SK-N-SH (cell line): Measurements from ENCODE around the gene ALDH5A1. TPM values are rescaled to one million over a fixed set of nuclear protein-coding genes. Genes with fewer than 3 reads are reported as not detected.

Experiments
- CTCF ChIA-PET: fragments of 300-600, 350-600 bp; formaldehyde crosslinking; extraction: SDS; loops from one replicate; lab custom pipeline; 2021; lab: Yijun Ruan, JAX
- POLR2A ChIA-PET: fragments of 350-600 bp; sonication (Branson Sonifier 250); formaldehyde crosslinking; extraction: SDS; loops from one replicate; lab custom pipeline; 2020; ENCODE audit warnings: antibody characterized with exemption, inconsistent platforms; lab: Yijun Ruan, JAX
- DNase-seq: peaks from one replicate; pipeline ENCODE4 v3.0.0; 2012
- H2AFZ ChIP-seq: fragments of 200-600 bp; sonication (generic); 2 replicates; pipeline ENCODE4 v1.8.1; 2016; ENCODE audit warnings: antibody characterized with exemption, mild to moderate bottlenecking, low read depth
- H3F3A ChIP-seq: fragments of 200-600 bp; sonication (generic); replicated peaks from 2 replicates; pipeline ENCODE3; 2016; ENCODE audit warnings: antibody characterized with exemption, mild to moderate bottlenecking; ENCODE audit not compliant: insufficient read depth
- H3K27ac ChIP-seq, 2 experiments: fragments of 200-500 bp in 1 of 2; fragments of 200-600 bp in 1 of 2; sonication (Bioruptor generic) in 1 of 2; sonication (generic), shearing (Covaris generic) in 1 of 2; 2 replicates each; pipeline versions ENCODE4 v1.5.1 to v1.6.1; 2014 to 2016; ENCODE audit warnings: low read depth in 2 of 2, inconsistent platforms in 1 of 2, low read length in 1 of 2, mild to moderate bottlenecking in 1 of 2, mixed read lengths in 1 of 2
- H3K27me3 ChIP-seq: fragments of 200-600 bp; sonication (generic), shearing (Covaris generic); 2 replicates; pipeline ENCODE4 v1.6.1; 2016; ENCODE audit warnings: mixed run types; ENCODE audit not compliant: insufficient read depth
- H3K36me3 ChIP-seq, 2 experiments: fragments of 200-500 bp in 1 of 2; fragments of 200-600 bp in 1 of 2; sonication (Bioruptor generic) in 1 of 2; sonication (generic) in 1 of 2; replicated peaks in 1 of 2; 2 replicates each; pipeline versions ENCODE3 to v1.5.1; 2014 to 2016; ENCODE audit warnings: low read length in 1 of 2, mild to moderate bottlenecking in 1 of 2; ENCODE audit not compliant: insufficient read depth in 2 of 2, control insufficient read depth in 1 of 2
- H3K4me1 ChIP-seq, 2 experiments: fragments of 200-500 bp in 1 of 2; fragments of 200-600 bp in 1 of 2; sonication (Bioruptor generic) in 1 of 2; sonication (generic), shearing (Covaris generic) in 1 of 2; 2 replicates each; pipeline versions ENCODE4 v1.5.1 to v1.6.1; 2014 to 2016; ENCODE audit warnings: low read depth in 1 of 2, low read length in 1 of 2, mixed run types in 1 of 2; ENCODE audit not compliant: insufficient read depth in 2 of 2, control insufficient read depth in 1 of 2
- H3K4me2 ChIP-seq: fragments of 200-600 bp; sonication (generic), shearing (Covaris generic); 2 replicates; pipeline ENCODE4 v1.6.1; 2017; ENCODE audit warnings: mixed run types
- H3K4me3 ChIP-seq, 2 experiments: fragments of 200-500 bp in 1 of 2; fragments of 200-600 bp in 1 of 2; sonication (Bioruptor generic) in 1 of 2; sonication (generic), shearing (Covaris generic) in 1 of 2; 2 replicates each; pipeline versions ENCODE4 v1.5.1 to v1.8.1; 2014 to 2016; ENCODE audit warnings: low read depth in 2 of 2, inconsistent platforms in 1 of 2, low read length in 1 of 2, mild to moderate bottlenecking in 1 of 2, mixed read lengths in 1 of 2, moderate library complexity in 1 of 2
- H3K79me2 ChIP-seq: fragments of 200-600 bp; sonication (generic); 2 replicates; pipeline ENCODE4 v1.8.1; 2017; ENCODE audit warnings: mild to moderate bottlenecking; ENCODE audit not compliant: insufficient read depth
- H3K9ac ChIP-seq: fragments of 200-600 bp; sonication (generic); 2 replicates; pipeline ENCODE4 v1.6.1; 2017; ENCODE audit warnings: mixed run types
- H3K9me2 ChIP-seq: fragments of 200-600 bp; sonication (generic); 2 replicates; pipeline ENCODE4 v1.6.1; 2017; ENCODE audit warnings: mixed run types
- H3K9me3 ChIP-seq: fragments of 200-600 bp; sonication (generic); 2 replicates; pipeline ENCODE4 v1.6.1; 2017; ENCODE audit warnings: mixed run types, mild to moderate bottlenecking, moderate library complexity
- H4K20me1 ChIP-seq: fragments of 200-600 bp; sonication (generic); 2 replicates; pipeline ENCODE4 v1.6.1; 2017; ENCODE audit warnings: mild to moderate bottlenecking, mixed run types; ENCODE audit not compliant: insufficient read depth
- CTCF ChIP-seq: fragments of 200-600 bp; sonication (generic); IDR thresholded peaks from 2 replicates; pipeline ENCODE4 v1.6.1; 2017; ENCODE audit warnings: antibody characterized with exemption, mild to moderate bottlenecking, moderate library complexity
- ELF1 ChIP-seq: IDR thresholded peaks from 2 replicates; pipeline ENCODE4 v1.4.0; 2012
- FOSL2 ChIP-seq: IDR thresholded peaks from 2 replicates; pipeline ENCODE4 v1.4.0; 2012; ENCODE audit warnings: low read depth, mild to moderate bottlenecking, moderate library complexity, borderline replicate concordance
- FOXJ3 ChIP-seq: sonication (generic); formaldehyde crosslinking; IDR thresholded peaks from 2 replicates; pipeline ENCODE4 v1.5.1; 2020; ENCODE audit warnings: mild to moderate bottlenecking, missing genetic modification reagents
- FOXM1 ChIP-seq: IDR thresholded peaks from 2 replicates; pipeline ENCODE4 v1.4.0; 2012; ENCODE audit warnings: low read depth, mild to moderate bottlenecking
- GATA2 ChIP-seq: sonication (generic); formaldehyde crosslinking; IDR thresholded peaks from 2 replicates; pipeline ENCODE4 v1.5.0; 2020; ENCODE audit warnings: mild to moderate bottlenecking, missing genetic modification reagents
- MAX ChIP-seq: IDR thresholded peaks from 2 replicates; pipeline ENCODE4 v1.4.0; 2012; ENCODE audit warnings: low read depth
- MEF2A ChIP-seq: IDR thresholded peaks from 2 replicates; pipeline ENCODE4 v1.4.0; 2012; ENCODE audit warnings: low read depth, borderline replicate concordance
- MXI1 ChIP-seq: IDR thresholded peaks from 2 replicates; pipeline ENCODE4 v1.6.1; 2012; ENCODE audit warnings: mild to moderate bottlenecking, low read depth, low read length, improper control_type of control experiment
- NRF1 ChIP-seq: IDR thresholded peaks from 2 replicates; pipeline ENCODE4 v1.6.1; 2012; ENCODE audit warnings: low read depth, mild to moderate bottlenecking, low read length
- POLR2AphosphoS5 ChIP-seq: IDR thresholded peaks from 2 replicates; pipeline ENCODE4 v1.6.1; 2012; ENCODE audit warnings: low read depth, low read length
- RAD21 ChIP-seq: IDR thresholded peaks from 2 replicates; pipeline ENCODE4 v1.6.1; 2012; ENCODE audit warnings: mild to moderate bottlenecking, low read length
- REST ChIP-seq: IDR thresholded peaks from 2 replicates; pipeline ENCODE4 v1.6.1; 2012; ENCODE audit warnings: mild to moderate bottlenecking, low read depth, low read length, moderate library complexity
- RFX5 ChIP-seq: IDR thresholded peaks from 2 replicates; pipeline ENCODE4 v1.6.1; 2012; ENCODE audit warnings: mild to moderate bottlenecking, improper control_type of control experiment, low read length
- RXRA ChIP-seq: IDR thresholded peaks from 2 replicates; pipeline ENCODE4 v1.4.0; 2012; ENCODE audit warnings: low read depth, mild to moderate bottlenecking, borderline replicate concordance
- SIN3A ChIP-seq: IDR thresholded peaks from 2 replicates; pipeline ENCODE4 v1.6.1; 2012; ENCODE audit warnings: low read depth, mild to moderate bottlenecking, low read length, moderate library complexity, borderline replicate concordance
- SMC3 ChIP-seq: IDR thresholded peaks from 2 replicates; pipeline ENCODE4 v1.6.1; 2012; ENCODE audit warnings: low read depth, low read length, improper control_type of control experiment
- TAF1 ChIP-seq: IDR thresholded peaks from 2 replicates; pipeline ENCODE4 v1.6.1; 2012; ENCODE audit warnings: low read depth, mild to moderate bottlenecking, low read length, moderate library complexity, borderline replicate concordance
- TCF12 ChIP-seq: IDR thresholded peaks from 2 replicates; pipeline ENCODE4 v1.4.0; 2012
- USF1 ChIP-seq: IDR thresholded peaks from 2 replicates; pipeline ENCODE4 v1.4.0; 2012; ENCODE audit warnings: low read depth, borderline replicate concordance
- YY1 ChIP-seq: IDR thresholded peaks from 2 replicates; pipeline ENCODE4 v1.4.0; 2012; ENCODE audit warnings: low read depth, mild to moderate bottlenecking
- ZBTB33 ChIP-seq: IDR thresholded peaks from 2 replicates; pipeline ENCODE4 v1.4.0; 2012; ENCODE audit warnings: low read depth, borderline replicate concordance
- WGBS: methylation state at CpG from one replicate; pipeline ENCODE4 v1.1.6; 2017; ENCODE audit warnings: low lambda C conversion rate; 5-methylcytosine and 5-hydroxymethylcytosine counted together
- polyA plus RNA-seq, 3 experiments: library from polyadenylated mRNA; depleted of rRNA; stranded (reverse); fragments of >200 nt; gene quantifications; 2 replicates each; pipeline ENCODE4 v1.2.3, GENCODE V29; 2012

Gene ALDH5A1
- polyA plus RNA-seq, 1 of the 3 experiments (the other 2 are of a cell fraction), result 3.0 TPM

GRCh38 chr6:24564081-24564480 lies 69.3 kb downstream of the ALDH5A1 start:
- no peak overlapping the region for H3K9ac ChIP-seq
- H3K4me3 ChIP-seq, result no peak overlapping the region
- H3K36me3 ChIP-seq, result no peaks in the 10 kb centered on the region
- 81% methylated on average over 6 of the region's 10 CpGs for WGBS
- H3K4me2 ChIP-seq, result no peak overlapping the region
- no peaks in the 10 kb centered on the region for H3K9me2 ChIP-seq
- POLR2A ChIA-PET, result no interaction called here
- H4K20me1 ChIP-seq, result no peaks in the 10 kb centered on the region
- H3K79me2 ChIP-seq, result no peaks in the 10 kb centered on the region
- TF ChIP-seq POLR2AphosphoS5 (no peak), CTCF (no peak), RFX5 (no peak), FOXM1 (no peak), YY1 (no peak), GATA2 (no peak), TCF12 (no peak), SIN3A (no peak), ZBTB33 (no peak), FOSL2 (no peak), MAX (no peak), TAF1 (no peak), MEF2A (no peak), ELF1 (no peak), SMC3 (no peak), NRF1 (no peak)
- TF ChIP-seq, all 33 proteins: peak for 0
- Histone ChIP-seq H2AFZ (no peak overlapping the region), H3K27ac (no peak overlapping the region), H3F3A (no peaks in the 10 kb centered on the region), H3K4me1 (no peaks in the 10 kb centered on the region), H3K9me3 (no peaks in the 10 kb centered on the region), H3K27me3 (no peaks in the 10 kb centered on the region)
- DNase-seq, result no peak
- CTCF ChIA-PET, result interaction anchor here (0.9 to 3.2 kb wide), 4 partner anchors 17 to 40 kb away, joined by 3 to 12 read pairs (median 6); no protein-coding TSS in a partner anchor

- Histone ChIP-seq H3K9me3 (no peaks in the 10 kb centered on the region), H3K4me3 (no peak overlapping the region), H4K20me1 (no peaks in the 10 kb centered on the region), H3K9me2 (no peaks in the 10 kb centered on the region), H3K27me3 (no peaks in the 10 kb centered on the region), H3K4me2 (no peak overlapping the region), H3K79me2 (no peaks in the 10 kb centered on the region), H2AFZ (no peak overlapping the region), H3K27ac (no peak overlapping the region), H3K4me1 (no peaks in the 10 kb centered on the region), H3F3A (no peaks in the 10 kb centered on the region), H3K9ac (no peak overlapping the region), H3K36me3 (no peaks in the 10 kb centered on the region)
- ChIA-PET POLR2A (no interaction called here), CTCF (interaction anchor here (1.2 to 3.2 kb wide), 4 partner anchors 15 to 282 kb away, joined by 3 to 12 read pairs (median 6); no protein-coding TSS in a partner anchor)
- DNase-seq, result no peak
- WGBS, result 95% methylated on average over 9 of the region's 9 CpGs
- TF ChIP-seq FOXJ3 (CRISPR knock-in tag) (no peak), REST (no peak), RXRA (no peak), MXI1 (no peak), RAD21 (no peak), SIN3A (no peak), USF1 (no peak), MEF2A (no peak), RFX5 (no peak), GATA2 (no peak)
Observed at GRCh38 chr6:24565196-24565595, 70.4 kb downstream of the ALDH5A1 start.
